K562 (cell line): Measurements from ENCODE around the gene SAP130. TPM values are rescaled to one million over a fixed set of nuclear protein-coding genes. Genes with fewer than 3 reads are reported as not detected.

Experiments used
- BACH1 ChIP-seq: fragments of 200-800 bp; sonication (Bioruptor generic); IDR thresholded peaks from 2 replicates; pipeline ENCODE4 v1.6.1; 2016; ENCODE audit warnings: missing genetic modification characterization, missing compliant biosample characterization
- DMBX1 ChIP-seq: fragments of 250-450 bp; sonication (Bioruptor Pico); IDR thresholded peaks from 2 replicates; pipeline ENCODE4 v1.8.0; 2022; ENCODE audit warnings: inconsistent platforms, mild to moderate bottlenecking, moderate library complexity, borderline replicate concordance
- E2F3 ChIP-seq: fragments of 250-450 bp; sonication (Bioruptor Pico); IDR thresholded peaks from 2 replicates; pipeline ENCODE4 v1.4.0; 2020; ENCODE audit warnings: mild to moderate bottlenecking
- ELF2 ChIP-seq: fragments of 250-450 bp; sonication (Bioruptor Pico); IDR thresholded peaks from 2 replicates; pipeline ENCODE4 v1.5.0; 2021; ENCODE audit warnings: mild to moderate bottlenecking
- GABPA ChIP-seq: fragments of 200-800 bp; sonication (Bioruptor generic); conservative IDR thresholded peaks from 2 replicates; pipeline ENCODE4 v1.6.1; 2016; ENCODE audit warnings: low read depth, missing genetic modification characterization, missing compliant biosample characterization
- GTF2A2 ChIP-seq: IDR thresholded peaks from 2 replicates; pipeline ENCODE4 v1.6.1; 2016; ENCODE audit warnings: mild to moderate bottlenecking, missing genetic modification characterization, missing compliant biosample characterization
- HMG20A ChIP-seq: fragments of 450-650 bp; formaldehyde crosslinking; conservative IDR thresholded peaks from 2 replicates; pipeline ENCODE4 v1.4.0; 2020; ENCODE audit warnings: mild to moderate bottlenecking, mixed read lengths
- HMGN3 ChIP-seq: IDR thresholded peaks from 2 replicates; pipeline ENCODE4 v1.6.1; 2011; ENCODE audit warnings: borderline replicate concordance, low read depth, mild to moderate bottlenecking, mixed read lengths, low read length; ENCODE audit not compliant: insufficient read length; ENCODE audit errors: extremely low read depth
- HOXB6 ChIP-seq: fragments of 250-450 bp; sonication (Bioruptor Pico); IDR thresholded peaks from 2 replicates; pipeline ENCODE4 v1.5.1; 2022; ENCODE audit warnings: mild to moderate bottlenecking, borderline replicate concordance
- KDM4B ChIP-seq, 2 experiments: fragments of 450-650 bp in 1 of 2; sonication (generic) in 1 of 2; IDR thresholded peaks; 2 replicates each; pipeline ENCODE4 v1.6.1; 2016 to 2017; ENCODE audit warnings: borderline replicate concordance in 2 of 2, antibody characterized with exemption in 1 of 2, low read depth in 1 of 2, mild to moderate bottlenecking in 1 of 2
- MYC ChIP-seq, 2 experiments: fragments of 250-450 bp in 1 of 2; sonication (Bioruptor Pico) in 1 of 2; IDR thresholded peaks; 2 replicates each; pipeline versions ENCODE4 v1.5.1 to v1.6.1; 2012 to 2021; ENCODE audit warnings: low read depth in 2 of 2, borderline replicate concordance in 1 of 2, improper control_type of control experiment in 1 of 2, low read length in 1 of 2, mild to moderate bottlenecking in 1 of 2, moderate library complexity in 1 of 2
- RNF2 ChIP-seq: sonication (generic); IDR thresholded peaks from 2 replicates; pipeline ENCODE4 v1.6.1; 2016
- SNRNP70 ChIP-seq: fragments of 200-400 bp; formaldehyde crosslinking; optimal IDR thresholded peaks from 2 replicates; pipeline ENCODE3; 2017; ENCODE audit warnings: low read depth, low read length
- TRIM28 ChIP-seq: fragments of 450-650 bp; IDR thresholded peaks from 2 replicates; pipeline ENCODE4 v1.6.1; 2017
- ZBED1 ChIP-seq: IDR thresholded peaks from 2 replicates; pipeline ENCODE4 v1.6.1; 2014
- ZKSCAN8 ChIP-seq: fragments of 200-800 bp; sonication (Bioruptor generic); IDR thresholded peaks from 2 replicates; pipeline ENCODE4 v1.6.1; 2016; ENCODE audit warnings: missing genetic modification characterization, missing compliant biosample characterization
- polyA plus RNA-seq, 8 experiments: library from polyadenylated mRNA; depleted of rRNA in 4 of 8; stranded (reverse) in 5 of 8; unstranded in 3 of 8; fragments of >200 nt; fragmentation: Nextera tagmentation in 2 of 8; fragmentation: Illumina TruSeq in 1 of 8; extraction: Ambion mirVana in 2 of 8; extraction: Trizol in 1 of 8; gene quantifications; 2 replicates each; pipeline versions ENCODE4 v1.2.1 to v1.2.3, GENCODE V29; 2011 to 2014; ENCODE audit warnings: inconsistent platforms in 1 of 8, missing spikeins in 1 of 8
- total RNA-seq, 7 experiments: library from RNA; depleted of rRNA in 6 of 7; stranded (reverse); fragments of >200 nt in 6 of 7; fragmentation: Illumina TruSeq in 2 of 7; extraction: Trizol in 2 of 7; gene quantifications; 2 replicates each; pipeline versions ENCODE4 v1.2.1 to v1.2.3, GENCODE V29; 2011 to 2021; ENCODE audit warnings: low replicate concordance in 1 of 7
- TF ChIP-seq, protein P1 (sequence below): fragments of 200-800 bp; sonication (Bioruptor generic); IDR thresholded peaks from 2 replicates; pipeline ENCODE4 v1.6.1; 2017; ENCODE audit warnings: missing genetic modification characterization, missing compliant biosample characterization
- TF ChIP-seq, protein P2 (sequence below): sonication (generic); formaldehyde crosslinking; IDR thresholded peaks from 2 replicates; pipeline ENCODE4 v1.8.0; 2022; ENCODE audit warnings: mild to moderate bottlenecking, missing genetic modification reagents
- TF ChIP-seq, protein P3 (sequence below): fragments of 450-650 bp; formaldehyde crosslinking; IDR thresholded peaks from 2 replicates; pipeline ENCODE4 v1.4.0; 2020; ENCODE audit warnings: mild to moderate bottlenecking, moderate library complexity
- TF ChIP-seq, protein P4 (sequence below): fragments of 450-650 bp; formaldehyde crosslinking; IDR thresholded peaks from 2 replicates; pipeline ENCODE4 v1.4.0; 2020; ENCODE audit warnings: mild to moderate bottlenecking
- TF ChIP-seq, protein P5 (sequence below): fragments of 450-650 bp; formaldehyde crosslinking; conservative IDR thresholded peaks from 2 replicates; pipeline ENCODE4 v1.4.0; 2022; ENCODE audit warnings: mild to moderate bottlenecking, missing genetic modification characterization

SAP130 gene
- total and polyA plus RNA-seq, 9 of the 15 experiments (the other 6 are each of a cell fraction or from before 2014, with no cell fraction given): 4.5 to 33.4 (median 7.4) TPM

DNA sequence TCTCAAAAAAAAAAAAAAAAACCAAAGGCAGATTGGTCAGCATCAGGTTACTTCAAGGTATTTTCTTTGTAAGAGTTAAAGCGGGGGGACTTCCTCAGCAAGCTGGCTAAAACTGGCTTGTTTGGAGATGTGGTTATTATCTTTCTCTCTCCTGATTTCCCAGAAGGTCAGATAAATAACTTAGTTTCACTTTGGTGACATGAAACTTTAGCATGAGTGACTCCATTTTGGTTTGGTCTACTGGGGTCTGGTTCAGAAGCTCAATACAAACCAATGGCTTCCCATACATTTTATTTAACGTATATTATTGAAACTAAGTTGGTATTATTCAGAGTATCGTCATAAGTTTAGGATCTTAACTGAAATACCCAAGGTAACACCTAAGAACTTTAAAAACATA lies 100.5 kb downstream of the SAP130 start (continued):
- TF ChIP-seq KDM4B (IDR thresholded peaks at IDR 0.05; ENCODE audit: borderline replicate concordance in 2 of 2, low read depth in 1 of 2) (no peak), MYC (IDR thresholded peaks at IDR 0.05; ENCODE audit: low read depth, low read length) (no peak), MYC (CRISPR knock-in tag; IDR thresholded peaks at IDR 0.05; ENCODE audit: borderline replicate concordance, low read depth) (peak; percentile 38; the same call in 1 of the 2 replicates), ELF2 (CRISPR knock-in tag) (peak; percentile 73; the same call in 1 of the 2 replicates), RNF2 (no peak), HOXB6 (peak; percentile 68; the same call in 1 of the 2 replicates), GTF2A2 (tag) (peak; percentile 93), GABPA (tag) (0 out of 2 replicates have a peak, but pooled peaks have one; percentile 26), SNRNP70 (no peak), HMG20A (CRISPR knock-in tag) (no peak), E2F3 (CRISPR knock-in tag) (peak; percentile 61; the same call in 1 of the 2 replicates), HMGN3 (no peak), ZKSCAN8 (peak; percentile 85), BACH1 (tag) (peak; percentile 93), TRIM28 (no peak), ZBED1 (no peak), DMBX1 (peak; percentile 99)
- TF ChIP-seq, protein P1, sequence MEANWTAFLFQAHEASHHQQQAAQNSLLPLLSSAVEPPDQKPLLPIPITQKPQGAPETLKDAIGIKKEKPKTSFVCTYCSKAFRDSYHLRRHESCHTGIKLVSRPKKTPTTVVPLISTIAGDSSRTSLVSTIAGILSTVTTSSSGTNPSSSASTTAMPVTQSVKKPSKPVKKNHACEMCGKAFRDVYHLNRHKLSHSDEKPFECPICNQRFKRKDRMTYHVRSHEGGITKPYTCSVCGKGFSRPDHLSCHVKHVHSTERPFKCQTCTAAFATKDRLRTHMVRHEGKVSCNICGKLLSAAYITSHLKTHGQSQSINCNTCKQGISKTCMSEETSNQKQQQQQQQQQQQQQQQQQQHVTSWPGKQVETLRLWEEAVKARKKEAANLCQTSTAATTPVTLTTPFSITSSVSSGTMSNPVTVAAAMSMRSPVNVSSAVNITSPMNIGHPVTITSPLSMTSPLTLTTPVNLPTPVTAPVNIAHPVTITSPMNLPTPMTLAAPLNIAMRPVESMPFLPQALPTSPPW (CRISPR knock-in tag): peak; percentile 51
- TF ChIP-seq, protein P2, sequence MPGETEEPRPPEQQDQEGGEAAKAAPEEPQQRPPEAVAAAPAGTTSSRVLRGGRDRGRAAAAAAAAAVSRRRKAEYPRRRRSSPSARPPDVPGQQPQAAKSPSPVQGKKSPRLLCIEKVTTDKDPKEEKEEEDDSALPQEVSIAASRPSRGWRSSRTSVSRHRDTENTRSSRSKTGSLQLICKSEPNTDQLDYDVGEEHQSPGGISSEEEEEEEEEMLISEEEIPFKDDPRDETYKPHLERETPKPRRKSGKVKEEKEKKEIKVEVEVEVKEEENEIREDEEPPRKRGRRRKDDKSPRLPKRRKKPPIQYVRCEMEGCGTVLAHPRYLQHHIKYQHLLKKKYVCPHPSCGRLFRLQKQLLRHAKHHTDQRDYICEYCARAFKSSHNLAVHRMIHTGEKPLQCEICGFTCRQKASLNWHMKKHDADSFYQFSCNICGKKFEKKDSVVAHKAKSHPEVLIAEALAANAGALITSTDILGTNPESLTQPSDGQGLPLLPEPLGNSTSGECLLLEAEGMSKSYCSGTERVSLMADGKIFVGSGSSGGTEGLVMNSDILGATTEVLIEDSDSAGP (CRISPR knock-in tag): no peak
- TF ChIP-seq, protein P3, sequence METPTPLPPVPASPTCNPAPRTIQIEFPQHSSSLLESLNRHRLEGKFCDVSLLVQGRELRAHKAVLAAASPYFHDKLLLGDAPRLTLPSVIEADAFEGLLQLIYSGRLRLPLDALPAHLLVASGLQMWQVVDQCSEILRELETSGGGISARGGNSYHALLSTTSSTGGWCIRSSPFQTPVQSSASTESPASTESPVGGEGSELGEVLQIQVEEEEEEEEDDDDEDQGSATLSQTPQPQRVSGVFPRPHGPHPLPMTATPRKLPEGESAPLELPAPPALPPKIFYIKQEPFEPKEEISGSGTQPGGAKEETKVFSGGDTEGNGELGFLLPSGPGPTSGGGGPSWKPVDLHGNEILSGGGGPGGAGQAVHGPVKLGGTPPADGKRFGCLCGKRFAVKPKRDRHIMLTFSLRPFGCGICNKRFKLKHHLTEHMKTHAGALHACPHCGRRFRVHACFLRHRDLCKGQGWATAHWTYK (CRISPR knock-in tag): peak; percentile 94
- TF ChIP-seq, protein P4, sequence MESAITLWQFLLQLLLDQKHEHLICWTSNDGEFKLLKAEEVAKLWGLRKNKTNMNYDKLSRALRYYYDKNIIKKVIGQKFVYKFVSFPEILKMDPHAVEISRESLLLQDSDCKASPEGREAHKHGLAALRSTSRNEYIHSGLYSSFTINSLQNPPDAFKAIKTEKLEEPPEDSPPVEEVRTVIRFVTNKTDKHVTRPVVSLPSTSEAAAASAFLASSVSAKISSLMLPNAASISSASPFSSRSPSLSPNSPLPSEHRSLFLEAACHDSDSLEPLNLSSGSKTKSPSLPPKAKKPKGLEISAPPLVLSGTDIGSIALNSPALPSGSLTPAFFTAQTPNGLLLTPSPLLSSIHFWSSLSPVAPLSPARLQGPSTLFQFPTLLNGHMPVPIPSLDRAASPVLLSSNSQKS (CRISPR knock-in tag): peak; percentile 90
- TF ChIP-seq, protein P5, sequence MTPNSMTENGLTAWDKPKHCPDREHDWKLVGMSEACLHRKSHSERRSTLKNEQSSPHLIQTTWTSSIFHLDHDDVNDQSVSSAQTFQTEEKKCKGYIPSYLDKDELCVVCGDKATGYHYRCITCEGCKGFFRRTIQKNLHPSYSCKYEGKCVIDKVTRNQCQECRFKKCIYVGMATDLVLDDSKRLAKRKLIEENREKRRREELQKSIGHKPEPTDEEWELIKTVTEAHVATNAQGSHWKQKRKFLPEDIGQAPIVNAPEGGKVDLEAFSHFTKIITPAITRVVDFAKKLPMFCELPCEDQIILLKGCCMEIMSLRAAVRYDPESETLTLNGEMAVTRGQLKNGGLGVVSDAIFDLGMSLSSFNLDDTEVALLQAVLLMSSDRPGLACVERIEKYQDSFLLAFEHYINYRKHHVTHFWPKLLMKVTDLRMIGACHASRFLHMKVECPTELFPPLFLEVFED (CRISPR knock-in tag): peak; percentile 38; the same call in 1 of the 2 replicates
